Mucosa of rectum (tissue), 2 donors: ENCODE measurements around the gene ZNF776.
"Not testable (repeated sequence)": the region's sequence is repeated elsewhere in the genome, so short reads cannot be mapped to it uniquely, and the experiment has no call there.

Source experiments
- H3K27ac ChIP-seq, 2 donors: one replicate each; pipeline ENCODE4 v1.7.0; 2013; ENCODE audit warnings: inconsistent platforms in 2 of 2, low read depth in 2 of 2, low read length in 2 of 2
- H3K27me3 ChIP-seq, 2 donors: one replicate each; pipeline ENCODE4 v1.7.0; 2013; ENCODE audit warnings: low read length in 2 of 2; ENCODE audit not compliant: control insufficient read depth in 2 of 2, insufficient read depth in 2 of 2
- H3K36me3 ChIP-seq, 2 donors: one replicate each; pipeline ENCODE4 v1.7.0; 2013; ENCODE audit warnings: low read length in 2 of 2; ENCODE audit not compliant: control insufficient read depth in 2 of 2, insufficient read depth in 2 of 2
- H3K4me1 ChIP-seq, 2 donors: one replicate each; pipeline ENCODE4 v1.7.0; 2013; ENCODE audit warnings: low read length in 2 of 2, mild to moderate bottlenecking in 1 of 2; ENCODE audit not compliant: control insufficient read depth in 2 of 2, insufficient read depth in 2 of 2
- H3K4me3 ChIP-seq, 2 donors: one replicate each; pipeline ENCODE4 v1.7.0; 2013; ENCODE audit warnings: low read length in 2 of 2
- H3K9ac ChIP-seq, 2 donors: one replicate each; pipeline ENCODE4 v1.7.0; 2013; ENCODE audit warnings: low read length in 2 of 2, low read depth in 1 of 2, mild to moderate bottlenecking in 1 of 2
- H3K9me3 ChIP-seq, 2 donors: one replicate each; pipeline ENCODE4 v1.7.0; 2013; ENCODE audit warnings: low read length in 2 of 2; ENCODE audit not compliant: control insufficient read depth in 2 of 2
- donor health status: healthy.
- donor health status: Normal muscosa, but diverticular disease.

ZNF776 gene

DNA sequence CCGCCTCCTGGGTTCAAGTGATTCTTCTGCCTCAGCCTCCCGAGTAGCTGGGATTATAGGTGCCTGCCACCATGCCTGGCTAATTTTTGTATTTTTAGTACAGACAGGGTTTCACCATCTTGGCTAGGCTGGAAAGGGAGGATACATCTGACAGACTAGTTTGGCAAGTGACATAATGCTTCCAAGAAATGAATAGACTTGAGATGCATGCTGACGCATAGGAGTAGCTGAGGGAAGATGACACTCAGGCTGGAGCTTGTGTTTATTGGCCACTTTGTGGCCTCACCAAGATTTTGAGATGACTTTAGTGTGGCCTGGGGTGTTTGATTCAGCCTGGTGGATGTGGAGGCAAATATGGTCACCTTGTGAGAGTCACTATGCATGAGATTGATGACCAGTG, 26.9 kb downstream of the ZNF776 start:
- H3K36me3 ChIP-seq: peaks cover 28 to 47% of the 10 kb centered on the region in 2 donors
- peaks cover 30 to 37% of the 10 kb centered on the region in 2 donors for H3K9me3 ChIP-seq
- H3K4me1 ChIP-seq: peaks cover 0 to 6% of the 10 kb centered on the region in 2 donors
- no peak overlapping the region for H3K9ac ChIP-seq
- no peak overlapping the region for H3K27ac ChIP-seq
- no peaks in the 10 kb centered on the region for H3K27me3 ChIP-seq
- H3K4me3 ChIP-seq: peak overlapping the region in 1 of 2 donors; percentile 20

DNA sequence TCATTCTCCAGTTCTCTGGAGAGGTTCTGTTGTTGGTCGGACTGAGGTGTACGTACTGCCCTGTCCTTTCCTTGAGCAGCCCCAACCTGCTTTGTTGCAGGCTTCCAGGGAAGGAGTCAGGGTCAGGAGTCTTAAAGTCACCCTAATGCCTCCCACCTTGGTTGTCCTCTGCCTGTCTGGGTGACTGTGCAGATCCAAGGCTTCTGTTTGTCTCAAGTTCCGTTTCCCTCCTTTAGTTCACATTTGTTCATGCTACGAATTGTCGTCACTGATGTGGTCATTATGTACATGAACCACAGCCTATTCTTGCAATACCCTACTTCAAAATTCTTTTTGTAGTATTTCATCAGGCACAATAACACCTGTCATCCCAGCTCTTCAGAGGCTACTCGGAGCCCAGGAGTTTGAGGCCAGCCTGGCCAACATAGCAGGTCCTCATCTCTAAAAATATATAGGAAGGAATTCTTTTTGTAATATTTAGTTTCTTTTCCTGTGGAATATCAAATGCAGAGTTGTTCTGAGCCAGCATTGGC, 30.2 kb downstream of the ZNF776 start:
- Histone ChIP-seq H3K9ac (no peak overlapping the region), H3K4me1 (no peaks in the 10 kb centered on the region), H3K27me3 (no peaks in the 10 kb centered on the region), H3K36me3 (peaks cover 46 to 70% of the 10 kb centered on the region in 2 donors), H3K4me3 (peak overlapping the region in 1 of 2 donors; percentile 20), H3K27ac (no peak overlapping the region), H3K9me3 (peaks cover 50 to 64% of the 10 kb centered on the region in 2 donors)

DNA sequence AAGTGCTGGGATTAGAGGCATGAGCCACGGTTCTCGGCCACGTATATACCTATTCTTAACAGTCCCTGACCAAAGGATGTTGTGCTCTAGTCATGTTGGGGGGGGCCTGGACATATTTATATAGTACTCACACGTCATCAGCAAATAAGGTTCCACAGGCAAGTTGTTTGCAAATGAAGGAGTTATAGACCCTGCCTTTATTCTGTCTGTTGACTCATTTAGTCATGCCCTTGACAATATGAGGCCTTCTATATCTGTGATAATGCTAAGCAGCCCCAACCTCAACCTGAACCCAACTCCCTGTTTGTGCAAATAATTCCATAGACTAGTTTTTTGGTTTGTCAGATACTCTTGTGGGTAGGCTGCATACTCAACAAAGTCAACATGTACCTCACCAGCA, 31.7 kb downstream of the ZNF776 start:
- no peak overlapping the region for H3K9ac ChIP-seq
- H3K9me3 ChIP-seq: peaks cover 50 to 54% of the 10 kb centered on the region in 2 donors
- H3K36me3 ChIP-seq: peaks cover 46 to 64% of the 10 kb centered on the region in 2 donors
- H3K27me3 ChIP-seq: no peaks in the 10 kb centered on the region
- H3K27ac ChIP-seq: no peak overlapping the region
- peak overlapping the region; percentile 32 to 36 for H3K4me3 ChIP-seq
- H3K4me1 ChIP-seq: no peaks in the 10 kb centered on the region

DNA sequence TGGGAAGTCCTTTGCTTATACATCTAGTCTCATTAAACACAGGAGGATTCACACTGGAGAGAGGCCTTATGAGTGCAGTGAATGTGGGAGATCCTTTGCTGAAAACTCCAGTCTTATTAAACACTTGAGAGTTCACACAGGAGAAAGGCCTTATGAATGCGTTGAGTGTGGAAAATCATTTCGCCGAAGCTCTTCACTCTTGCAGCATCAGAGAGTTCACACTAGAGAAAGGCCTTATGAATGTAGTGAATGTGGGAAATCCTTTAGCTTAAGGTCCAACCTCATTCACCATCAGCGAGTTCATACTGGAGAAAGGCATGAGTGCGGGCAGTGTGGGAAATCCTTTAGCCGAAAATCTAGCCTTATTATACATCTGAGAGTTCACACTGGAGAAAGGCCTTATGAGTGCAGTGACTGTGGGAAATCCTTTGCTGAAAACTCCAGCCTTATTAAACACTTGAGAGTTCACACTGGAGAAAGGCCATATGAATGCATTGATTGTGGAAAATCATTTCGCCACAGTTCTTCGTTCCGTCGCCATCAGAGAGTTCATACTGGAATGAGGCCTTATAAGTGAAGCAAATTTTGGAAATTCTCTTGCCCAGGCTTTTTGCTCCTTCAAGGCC, 32.7 kb downstream of the ZNF776 start:
- Histone ChIP-seq H3K4me1 (no peaks in the 10 kb centered on the region), H3K9ac (no peak overlapping the region), H3K27ac (no peak overlapping the region), H3K9me3 (peaks cover 45 to 50% of the 10 kb centered on the region in 2 donors), H3K4me3 (peak overlapping the region in 1 of 2 donors; percentile 36), H3K36me3 (peaks cover 46 to 59% of the 10 kb centered on the region in 2 donors), H3K27me3 (no peaks in the 10 kb centered on the region)

DNA sequence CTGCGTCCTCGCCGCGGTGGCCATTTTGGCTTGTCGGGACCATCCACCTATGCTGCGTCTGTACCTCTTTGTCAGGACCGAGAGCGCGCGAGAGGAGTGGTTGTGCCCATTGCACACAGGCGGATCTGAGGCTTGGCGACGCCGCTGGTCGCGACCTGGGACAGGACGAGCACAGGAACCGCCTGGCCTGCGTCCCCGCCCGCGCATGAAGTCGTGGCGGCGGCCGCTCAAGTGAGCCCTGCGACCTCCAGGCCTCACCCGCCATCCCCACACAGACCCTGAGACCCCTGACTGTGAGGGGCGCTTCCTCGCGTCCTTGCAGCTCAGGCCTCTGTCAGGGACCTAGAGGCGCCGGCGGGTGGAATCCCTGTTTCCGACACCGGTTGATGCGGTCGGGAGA, 39.7 kb downstream of the ZNF776 start:
- Histone ChIP-seq H3K4me3 (peak overlapping the region in 1 of 2 donors; percentile 5), H3K36me3 (peaks cover 11 to 24% of the 10 kb centered on the region in 2 donors), H3K4me1 (no peaks in the 10 kb centered on the region), H3K27me3 (no peaks in the 10 kb centered on the region), H3K9me3 (peaks cover 10 to 14% of the 10 kb centered on the region in 2 donors), H3K9ac (no peak overlapping the region), H3K27ac (no peak overlapping the region)

DNA sequence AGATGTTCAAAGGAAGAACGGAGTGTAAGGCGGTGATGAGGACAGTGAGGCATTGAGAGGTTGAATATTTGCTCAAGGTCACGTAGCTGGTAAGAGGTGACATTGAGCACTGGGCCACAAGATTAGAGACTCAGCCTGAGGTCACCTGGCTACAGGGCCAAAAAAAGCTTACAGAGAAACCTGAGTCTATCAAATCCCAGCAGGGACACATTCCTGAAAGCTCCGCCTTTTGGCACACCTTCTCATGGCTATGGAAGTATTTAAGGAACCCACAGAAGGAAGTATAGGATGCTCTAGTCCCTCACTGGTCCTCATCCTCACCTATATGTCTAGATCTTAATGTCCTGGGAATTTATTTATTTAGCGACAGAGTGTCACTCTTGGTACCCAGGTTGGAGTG, 40.3 kb downstream of the ZNF776 start:
- no peak overlapping the region for H3K9ac ChIP-seq
- H3K4me3 ChIP-seq: no peak overlapping the region
- H3K4me1 ChIP-seq: no peaks in the 10 kb centered on the region
- peaks cover 10 to 13% of the 10 kb centered on the region in 2 donors for H3K9me3 ChIP-seq
- H3K27ac ChIP-seq: no peak overlapping the region
- no peaks in the 10 kb centered on the region for H3K27me3 ChIP-seq
- H3K36me3 ChIP-seq: peaks cover 12 to 26% of the 10 kb centered on the region in 2 donors

DNA sequence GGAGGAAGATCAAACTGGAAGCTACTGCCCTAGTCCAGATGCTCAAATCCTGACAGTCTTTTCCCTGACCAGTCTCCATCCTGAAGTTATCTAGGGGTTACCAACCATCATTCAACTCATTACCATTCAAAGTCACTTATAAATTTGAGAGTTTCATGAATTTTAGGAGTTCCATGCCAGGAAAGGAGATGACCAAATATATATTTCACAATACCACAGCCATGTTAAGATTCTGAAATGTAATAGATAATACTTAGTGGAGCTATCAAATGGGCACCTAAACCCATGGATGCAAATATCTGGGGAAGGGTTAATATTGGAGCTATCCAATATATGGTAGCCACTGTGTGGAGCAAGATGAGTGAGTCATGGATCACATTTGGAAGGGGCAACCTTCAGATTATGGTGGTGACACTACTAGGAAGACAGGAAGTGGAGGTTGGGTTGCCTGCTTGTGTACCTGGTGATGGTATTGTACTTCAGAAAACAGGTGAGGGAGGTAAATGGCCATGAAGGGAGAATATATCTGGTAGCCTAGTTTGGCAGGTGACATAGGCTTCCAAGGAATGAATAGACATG, 41.6 kb downstream of the ZNF776 start:
- H3K36me3 ChIP-seq: peaks cover 17 to 29% of the 10 kb centered on the region in 2 donors
- H3K9ac ChIP-seq: no peak overlapping the region
- H3K9me3 ChIP-seq: peaks cover 10 to 13% of the 10 kb centered on the region in 2 donors
- H3K27me3 ChIP-seq: no peaks in the 10 kb centered on the region
- no peak overlapping the region for H3K27ac ChIP-seq
- H3K4me1 ChIP-seq: no peaks in the 10 kb centered on the region
- no peak overlapping the region for H3K4me3 ChIP-seq

DNA sequence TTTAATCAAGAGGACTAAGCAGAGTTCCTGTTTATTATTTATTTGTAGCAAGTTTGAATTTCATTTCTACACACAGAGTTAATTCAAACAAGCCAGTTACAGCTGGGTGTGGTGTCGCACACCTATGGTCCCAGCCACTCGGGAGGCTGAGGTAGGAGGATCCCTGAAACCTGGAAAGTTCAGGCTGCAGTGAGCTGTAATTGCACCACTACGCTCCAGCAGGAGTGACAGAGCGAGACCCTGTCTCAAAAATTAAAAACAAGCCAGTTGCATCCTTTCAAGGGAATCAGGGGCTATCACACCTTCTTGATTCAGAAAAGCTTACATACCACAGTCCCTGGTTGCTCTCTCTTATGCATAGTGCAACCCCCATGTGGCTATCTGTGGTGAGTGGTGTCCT, 42.7 kb downstream of the ZNF776 start:
- Histone ChIP-seq H3K27me3 (no peaks in the 10 kb centered on the region), H3K9me3 (peaks cover 10 to 13% of the 10 kb centered on the region in 2 donors)

DNA sequence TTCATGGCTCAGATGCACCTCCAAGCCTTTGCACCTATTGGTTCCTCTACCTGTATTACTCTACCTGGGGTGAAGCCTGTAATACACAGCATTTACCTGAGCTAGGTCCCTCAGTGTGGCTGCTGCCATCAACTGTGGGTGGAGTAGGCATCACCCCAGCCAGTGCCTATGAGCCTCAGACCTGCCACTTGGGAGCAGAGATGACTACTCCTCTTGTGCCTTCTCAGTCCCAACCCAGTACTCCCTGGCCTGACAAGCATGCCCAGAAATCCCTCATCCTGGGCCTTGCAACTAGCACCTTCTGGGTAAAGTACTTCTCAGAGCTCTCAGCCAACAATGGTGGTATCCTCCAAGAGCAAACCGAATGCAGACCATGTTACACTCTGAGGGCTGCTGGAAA, 50.0 kb downstream of the ZNF776 start:
- not testable (repeated sequence) for H3K4me1 ChIP-seq, H3K9ac ChIP-seq, H3K4me3 ChIP-seq, H3K9me3 ChIP-seq, H3K27ac ChIP-seq, H3K27me3 ChIP-seq
- H3K36me3 ChIP-seq: peaks cover 15 to 16% of the 10 kb centered on the region in 2 donors

More for the DNA sequence above, 42.7 kb downstream of the ZNF776 start:
- no peak overlapping the region for H3K4me3 ChIP-seq
- no peaks in the 10 kb centered on the region for H3K4me1 ChIP-seq
- no peak overlapping the region for H3K27ac ChIP-seq
- H3K36me3 ChIP-seq: peaks cover 17 to 29% of the 10 kb centered on the region in 2 donors
- H3K9ac ChIP-seq: no peak overlapping the region

DNA sequence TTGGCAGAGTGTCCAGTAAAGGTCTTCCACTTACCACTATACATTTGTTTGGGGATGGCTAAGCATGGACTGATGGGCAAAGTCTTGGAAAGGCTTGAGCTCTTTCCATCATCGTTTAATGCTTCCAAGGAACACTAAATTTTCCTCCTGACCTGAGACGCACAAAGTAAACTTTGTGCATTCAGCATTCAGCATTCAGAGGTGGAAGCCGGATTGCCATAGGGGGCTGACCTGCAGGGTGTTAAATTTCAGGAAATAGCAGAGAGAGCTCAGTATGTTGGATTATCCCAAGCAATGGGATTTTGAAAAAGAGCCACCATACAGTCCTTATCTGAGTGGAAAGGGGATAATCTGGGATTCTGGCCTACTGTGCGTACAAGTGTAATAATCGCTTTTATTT, 54.1 kb downstream of the ZNF776 start:
- H3K4me3 ChIP-seq: no peak overlapping the region
- H3K27ac ChIP-seq: no peak overlapping the region
- H3K9ac ChIP-seq: no peak overlapping the region
- H3K9me3 ChIP-seq: no peaks in the 10 kb centered on the region
- peaks cover 11 to 22% of the 10 kb centered on the region in 2 donors for H3K4me1 ChIP-seq
- H3K27me3 ChIP-seq: no peaks in the 10 kb centered on the region
- H3K36me3 ChIP-seq: peaks cover 5% of the 10 kb centered on the region in 2 donors
